Tibial artery (tissue), 4 donors: ENCODE results near the gene MBOAT2.

ENCODE experiments used
- DNase-seq, 2 donors: peaks; one replicate each; pipeline ENCODE4 v3.0.0-alpha.2; 2019
- H3K27ac ChIP-seq, 2 donors: fragments of 200-600 bp; sonication (generic) in 1 of 2; 1 replicate in 1 of 2; 2 replicates in 1 of 2; pipeline ENCODE4 v1.5.1; 2018 to 2019; ENCODE audit warnings: mild to moderate bottlenecking in 1 of 2
- H3K27me3 ChIP-seq, 2 donors: fragments of 200-600 bp; sonication (generic) in 1 of 2; one replicate each; pipeline versions ENCODE4 v1.5.1 to v1.6.0; 2016 to 2019
- H3K36me3 ChIP-seq, 3 donors: fragments of 200-600 bp; sonication (generic) in 2 of 3; one replicate each; pipeline ENCODE4 v1.5.1; 2016 to 2019; ENCODE audit warnings: mild to moderate bottlenecking in 2 of 3
- H3K4me1 ChIP-seq, 4 donors: fragments of 200-600 bp; sonication (generic) in 2 of 4; 1 replicate in 3 of 4; 2 replicates in 1 of 4; pipeline ENCODE4 v1.5.1; 2016 to 2019
- H3K4me3 ChIP-seq, 2 donors: fragments of 200-600 bp; sonication (generic) in 1 of 2; 1 replicate in 1 of 2; 2 replicates in 1 of 2; pipeline ENCODE4 v1.5.1; 2018 to 2019; ENCODE audit warnings: mild to moderate bottlenecking in 2 of 2
- H3K9me3 ChIP-seq, 3 donors: fragments of 200-600 bp; sonication (generic) in 1 of 3; one replicate each; pipeline ENCODE4 v1.5.1; 2016 to 2019
- intact Hi-C: fragments of 100-400 bp; cut with DNase I; formaldehyde crosslinking; loops from one replicate; pipeline ENCODE4 v1.15.0; 2023; ENCODE audit warnings: low total_unique reads
- TF ChIP-seq, protein P1 (sequence below), 2 experiments: fragments of 200-600 bp in 1 of 2; fragments of 450-650 bp in 1 of 2; IDR thresholded peaks; one replicate each; pipeline ENCODE4 v1.5.1; 2017 to 2019; ENCODE audit warnings: antibody characterized with exemption in 2 of 2, mild to moderate bottlenecking in 1 of 2, moderate library complexity in 1 of 2

Gene MBOAT2

DNA sequence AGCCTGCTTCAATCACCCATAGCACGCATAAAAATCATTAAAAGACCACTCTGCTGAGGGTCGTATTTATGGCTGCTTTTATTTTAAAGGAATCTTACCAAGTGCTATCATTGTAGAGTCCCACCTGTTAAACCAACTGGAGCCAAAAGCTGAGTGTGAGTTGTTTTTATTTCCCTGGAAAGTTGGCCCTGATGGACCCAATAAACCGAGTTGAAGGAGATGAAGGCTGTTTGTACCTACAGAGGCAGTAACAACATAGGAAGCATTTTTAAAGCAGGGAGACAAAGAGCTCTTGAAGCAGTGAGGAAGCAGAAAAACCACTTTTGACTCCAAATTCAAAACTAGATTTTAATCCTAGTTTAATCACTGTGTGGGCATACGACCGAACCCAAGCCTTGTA, 6.4 kb downstream of the MBOAT2 start:
- no peak overlapping the region for H3K27ac ChIP-seq

DNA sequence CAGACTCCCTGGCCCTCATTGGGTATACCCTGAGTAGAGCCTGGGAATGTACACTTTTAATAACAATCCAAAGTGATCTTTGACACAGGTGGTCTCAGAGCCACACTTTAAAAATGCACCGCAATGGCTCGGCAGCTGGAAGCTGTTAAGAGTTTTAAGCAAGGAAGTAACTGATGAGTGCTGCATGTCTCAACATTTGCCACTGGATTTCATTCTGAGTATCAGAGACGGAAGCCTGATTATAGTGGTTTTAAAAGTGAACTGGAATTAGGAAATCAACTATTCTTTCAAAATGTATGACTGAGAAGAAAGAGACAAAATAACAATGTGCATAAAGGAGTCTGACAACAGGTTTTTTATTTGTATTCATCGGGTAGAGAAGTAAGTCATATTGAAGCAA, 7.5 kb downstream of the MBOAT2 start:
- H3K4me3 ChIP-seq = no peak overlapping the region
- intact Hi-C loops = no loop called here
- H3K36me3 ChIP-seq = no peaks in the 10 kb centered on the region
- TF ChIP-seq, protein P1, sequence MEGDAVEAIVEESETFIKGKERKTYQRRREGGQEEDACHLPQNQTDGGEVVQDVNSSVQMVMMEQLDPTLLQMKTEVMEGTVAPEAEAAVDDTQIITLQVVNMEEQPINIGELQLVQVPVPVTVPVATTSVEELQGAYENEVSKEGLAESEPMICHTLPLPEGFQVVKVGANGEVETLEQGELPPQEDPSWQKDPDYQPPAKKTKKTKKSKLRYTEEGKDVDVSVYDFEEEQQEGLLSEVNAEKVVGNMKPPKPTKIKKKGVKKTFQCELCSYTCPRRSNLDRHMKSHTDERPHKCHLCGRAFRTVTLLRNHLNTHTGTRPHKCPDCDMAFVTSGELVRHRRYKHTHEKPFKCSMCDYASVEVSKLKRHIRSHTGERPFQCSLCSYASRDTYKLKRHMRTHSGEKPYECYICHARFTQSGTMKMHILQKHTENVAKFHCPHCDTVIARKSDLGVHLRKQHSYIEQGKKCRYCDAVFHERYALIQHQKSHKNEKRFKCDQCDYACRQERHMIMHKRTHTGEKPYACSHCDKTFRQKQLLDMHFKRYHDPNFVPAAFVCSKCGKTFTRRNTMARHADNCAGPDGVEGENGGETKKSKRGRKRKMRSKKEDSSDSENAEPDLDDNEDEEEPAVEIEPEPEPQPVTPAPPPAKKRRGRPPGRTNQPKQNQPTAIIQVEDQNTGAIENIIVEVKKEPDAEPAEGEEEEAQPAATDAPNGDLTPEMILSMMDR (IDR thresholded peaks at IDR 0.05) = no peak
- peaks cover 0 to 11% (median 5%) of the 10 kb centered on the region in 4 donors for H3K4me1 ChIP-seq
- DNase-seq = no peak
- H3K27ac ChIP-seq = no peak overlapping the region
- no peaks in the 10 kb centered on the region for H3K27me3 ChIP-seq
- H3K9me3 ChIP-seq = no peaks in the 10 kb centered on the region

More for the DNA sequence above, 6.4 kb downstream of the MBOAT2 start:
- Histone ChIP-seq H3K9me3 (no peaks in the 10 kb centered on the region), H3K4me1 (peaks cover 0 to 17% (median 6%) of the 10 kb centered on the region in 4 donors), H3K4me3 (no peak overlapping the region), H3K27me3 (no peaks in the 10 kb centered on the region), H3K36me3 (no peaks in the 10 kb centered on the region)
- TF ChIP-seq, protein P1 (IDR thresholded peaks at IDR 0.05) = no peak
- DNase-seq = no peak
- intact Hi-C loops = no loop called here

DNA sequence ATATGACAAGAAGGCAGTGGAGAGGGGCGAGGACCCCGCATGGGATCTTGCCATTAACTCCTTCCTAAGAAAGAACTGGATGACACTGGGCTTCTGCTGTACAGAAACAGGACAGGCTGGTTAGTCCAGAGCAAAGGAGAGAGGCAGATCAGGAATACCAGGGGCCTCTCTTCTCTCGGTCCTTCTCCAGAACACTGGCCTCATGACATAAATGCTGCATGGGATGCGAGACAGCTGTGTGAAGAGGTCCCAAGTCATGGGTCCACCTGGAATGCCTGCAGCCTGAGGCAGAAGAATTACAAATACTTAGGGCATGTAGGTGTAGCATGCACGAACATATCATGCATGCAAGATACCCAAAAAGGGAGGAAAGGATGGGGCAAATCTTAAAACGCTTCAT, 9.1 kb downstream of the MBOAT2 start:
- Histone ChIP-seq H3K4me1 (peaks cover 0 to 9% (median 4%) of the 10 kb centered on the region in 4 donors), H3K36me3 (no peaks in the 10 kb centered on the region), H3K4me3 (no peak overlapping the region), H3K27ac (no peak overlapping the region), H3K9me3 (no peaks in the 10 kb centered on the region), H3K27me3 (no peaks in the 10 kb centered on the region)
- TF ChIP-seq, protein P1 (IDR thresholded peaks at IDR 0.05) = no peak
- intact Hi-C loops = no loop called here
- no peak for DNase-seq

DNA sequence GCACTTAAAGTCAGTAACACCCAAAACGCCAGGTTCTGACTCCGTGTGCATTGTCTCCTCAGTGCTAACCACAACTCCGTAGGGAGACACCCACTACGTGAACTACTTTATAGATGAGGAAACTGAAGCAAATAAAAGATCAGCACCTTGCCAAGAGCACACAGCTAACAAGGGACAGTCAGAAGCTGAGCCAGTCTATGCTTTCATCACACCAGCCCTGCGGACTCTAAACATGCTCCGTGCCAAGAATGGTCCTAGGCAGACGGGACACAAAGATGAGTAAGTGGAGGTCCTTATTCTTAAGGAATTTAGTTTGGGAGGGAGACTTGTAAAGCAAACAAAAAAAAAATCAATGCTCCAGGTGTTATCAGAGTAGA, 9.6 kb downstream of the MBOAT2 start:
- no peak for DNase-seq
- Histone ChIP-seq H3K27ac (no peak overlapping the region), H3K36me3 (no peaks in the 10 kb centered on the region), H3K9me3 (no peaks in the 10 kb centered on the region), H3K4me1 (peaks cover 0 to 9% (median 4%) of the 10 kb centered on the region in 4 donors), H3K27me3 (no peaks in the 10 kb centered on the region), H3K4me3 (no peak overlapping the region)
- intact Hi-C loops = no loop called here
- TF ChIP-seq, protein P1 (IDR thresholded peaks at IDR 0.05) = no peak

DNA sequence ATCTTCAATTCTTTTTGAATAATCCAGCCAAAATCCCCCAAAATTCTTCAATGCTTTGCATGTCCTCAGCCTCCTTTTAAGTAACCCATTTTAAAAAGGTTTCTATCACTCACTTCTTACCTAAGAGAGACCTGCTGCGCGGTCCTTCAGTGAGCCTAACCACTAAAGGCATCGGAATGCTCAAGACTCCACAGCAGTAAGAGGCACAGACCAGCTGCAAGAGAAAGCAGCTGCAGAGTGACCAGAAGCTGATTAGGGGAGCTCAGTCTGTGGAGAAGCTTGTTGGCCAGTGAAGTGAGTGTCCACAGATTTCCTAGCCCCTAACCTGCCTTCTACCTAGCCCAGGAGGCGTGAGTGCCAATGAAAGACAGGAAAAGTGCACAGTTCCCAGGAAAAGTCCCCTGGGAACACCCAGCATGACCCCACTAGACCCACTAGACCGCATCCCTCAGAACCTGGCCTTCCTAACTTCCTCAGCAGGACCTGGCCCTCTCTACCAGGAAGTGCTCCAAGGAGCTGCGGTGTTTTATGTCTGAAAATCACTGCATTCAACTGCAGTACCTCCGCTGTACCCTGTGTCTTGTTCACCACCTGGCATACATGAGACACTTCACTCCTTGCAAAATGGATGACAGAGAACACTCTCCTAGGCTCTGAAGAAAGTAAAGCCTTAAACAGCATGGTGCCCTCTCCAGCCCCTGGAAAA, 10.1 kb downstream of the MBOAT2 start:
- Histone ChIP-seq H3K36me3 (no peaks in the 10 kb centered on the region), H3K27ac (no peak overlapping the region), H3K9me3 (no peaks in the 10 kb centered on the region), H3K4me3 (no peak overlapping the region), H3K27me3 (no peaks in the 10 kb centered on the region), H3K4me1 (peaks cover 0 to 9% (median 4%) of the 10 kb centered on the region in 4 donors)
- intact Hi-C loops = no loop called here
- no peak for DNase-seq
- TF ChIP-seq, protein P1 (IDR thresholded peaks at IDR 0.05) = no peak
